AG04449 (cell line): Measurements from ENCODE around the gene SLC6A4.
"Not testable (repeated sequence)": the region's sequence is repeated elsewhere in the genome, so short reads cannot be mapped to it uniquely, and the experiment has no call there.

ENCODE experiments used
- CTCF ChIA-PET: fragments of 350-600 bp; formaldehyde crosslinking; extraction: SDS; loops from one replicate; lab custom pipeline; 2021; ENCODE audit warnings: antibody characterized with exemption; lab: Yijun Ruan, JAX
- POLR2A ChIA-PET: fragments of 400-600, 350-600 bp; formaldehyde crosslinking; extraction: SDS; loops from one replicate; lab custom pipeline; 2020; ENCODE audit warnings: antibody characterized with exemption, inconsistent platforms; lab: Yijun Ruan, JAX
- DNase-seq: peaks from one replicate; pipeline ENCODE4 v3.0.0-alpha.2; 2010; ENCODE audit warnings: low read depth, low spot score
- H3K4me3 ChIP-seq: 2 replicates; pipeline ENCODE4 v1.5.1; 2011; ENCODE audit warnings: low read depth, mild to moderate bottlenecking, control low read depth, low read length
- TF ChIP-seq, protein P1 (sequence below): IDR thresholded peaks from one replicate; pipeline ENCODE4 v1.5.1; 2011; ENCODE audit warnings: mild to moderate bottlenecking, moderate library complexity, low read length, control low read depth, inconsistent platforms; ENCODE audit not compliant: insufficient read depth; ENCODE audit errors: missing control alignments

SLC6A4 gene

DNA sequence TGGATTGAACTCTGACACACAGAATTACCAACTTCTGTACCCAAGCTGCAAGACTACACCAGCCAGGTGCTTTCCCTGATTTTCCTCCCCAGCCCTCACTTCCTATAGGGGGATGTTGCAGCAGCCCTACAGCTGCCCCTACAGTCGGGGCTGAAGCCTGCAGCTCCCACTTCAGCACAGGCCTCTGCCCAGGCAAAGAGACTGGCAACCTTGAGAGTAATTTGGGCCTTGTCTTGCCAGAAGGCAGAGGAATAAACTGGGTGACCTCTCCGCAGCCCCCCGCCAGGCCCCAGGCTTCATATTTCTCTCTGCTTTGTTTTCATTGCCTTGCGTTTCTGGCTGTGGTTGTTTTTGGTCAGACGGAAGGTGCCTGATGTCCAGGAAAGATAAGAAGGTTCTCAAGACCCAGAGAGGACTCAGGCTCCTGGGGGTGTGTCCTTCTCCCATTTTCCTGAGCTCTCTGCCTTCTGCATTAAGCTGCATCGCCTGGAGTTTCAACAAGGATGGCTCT, 32.0 kb downstream of the SLC6A4 start:
- no peak overlapping the region for H3K4me3 ChIP-seq
- CTCF ChIA-PET: no interaction called here
- TF ChIP-seq, protein P1, sequence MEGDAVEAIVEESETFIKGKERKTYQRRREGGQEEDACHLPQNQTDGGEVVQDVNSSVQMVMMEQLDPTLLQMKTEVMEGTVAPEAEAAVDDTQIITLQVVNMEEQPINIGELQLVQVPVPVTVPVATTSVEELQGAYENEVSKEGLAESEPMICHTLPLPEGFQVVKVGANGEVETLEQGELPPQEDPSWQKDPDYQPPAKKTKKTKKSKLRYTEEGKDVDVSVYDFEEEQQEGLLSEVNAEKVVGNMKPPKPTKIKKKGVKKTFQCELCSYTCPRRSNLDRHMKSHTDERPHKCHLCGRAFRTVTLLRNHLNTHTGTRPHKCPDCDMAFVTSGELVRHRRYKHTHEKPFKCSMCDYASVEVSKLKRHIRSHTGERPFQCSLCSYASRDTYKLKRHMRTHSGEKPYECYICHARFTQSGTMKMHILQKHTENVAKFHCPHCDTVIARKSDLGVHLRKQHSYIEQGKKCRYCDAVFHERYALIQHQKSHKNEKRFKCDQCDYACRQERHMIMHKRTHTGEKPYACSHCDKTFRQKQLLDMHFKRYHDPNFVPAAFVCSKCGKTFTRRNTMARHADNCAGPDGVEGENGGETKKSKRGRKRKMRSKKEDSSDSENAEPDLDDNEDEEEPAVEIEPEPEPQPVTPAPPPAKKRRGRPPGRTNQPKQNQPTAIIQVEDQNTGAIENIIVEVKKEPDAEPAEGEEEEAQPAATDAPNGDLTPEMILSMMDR: no peak
- no peak for DNase-seq
- POLR2A ChIA-PET: no interaction called here

DNA sequence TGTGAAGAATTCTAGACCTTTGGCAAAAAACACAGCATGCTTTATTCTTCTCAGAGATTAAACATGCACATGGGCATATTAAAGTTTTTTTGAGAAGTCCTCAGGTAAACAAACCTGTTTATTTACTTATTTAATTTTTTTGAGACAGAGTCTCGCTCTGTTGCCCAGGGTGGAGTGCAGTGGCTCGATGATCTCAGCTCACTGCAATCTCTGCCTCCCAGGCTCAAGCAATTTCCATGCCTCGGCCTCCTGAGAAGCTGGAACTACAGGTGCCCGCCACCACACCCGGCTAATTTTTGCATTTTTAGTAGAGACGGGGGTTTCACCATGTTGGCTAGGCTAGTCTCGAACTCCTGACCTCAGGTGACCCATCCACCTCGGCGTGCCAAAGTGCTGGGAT, 34.8 kb downstream of the SLC6A4 start:
- H3K4me3 ChIP-seq, POLR2A ChIA-PET, CTCF ChIA-PET, DNase-seq: not testable (repeated sequence)

DNA sequence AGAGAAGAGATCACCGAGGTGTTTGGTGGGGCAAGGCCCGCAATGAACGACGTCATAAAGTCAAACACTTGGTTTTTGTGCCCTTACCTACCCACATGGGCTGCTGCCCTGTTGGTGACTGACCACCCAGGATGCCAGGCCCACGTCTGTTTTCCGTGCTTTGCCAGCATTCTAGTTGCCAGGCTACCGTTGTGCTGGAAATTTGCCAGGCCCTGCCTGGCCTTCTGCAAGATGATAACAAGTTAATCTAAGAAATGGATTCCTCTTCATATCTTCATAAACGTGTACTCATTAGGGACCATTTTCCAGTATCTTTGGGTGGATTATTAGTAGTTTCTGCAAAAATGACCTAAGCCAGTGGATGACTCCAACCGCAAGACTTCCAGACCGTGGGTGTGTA, 35.4 kb downstream of the SLC6A4 start:
- TF ChIP-seq, protein P1: no peak
- no peak overlapping the region for H3K4me3 ChIP-seq
- ChIA-PET POLR2A (no interaction called here), CTCF (no interaction called here)
- DNase-seq: no peak

DNA sequence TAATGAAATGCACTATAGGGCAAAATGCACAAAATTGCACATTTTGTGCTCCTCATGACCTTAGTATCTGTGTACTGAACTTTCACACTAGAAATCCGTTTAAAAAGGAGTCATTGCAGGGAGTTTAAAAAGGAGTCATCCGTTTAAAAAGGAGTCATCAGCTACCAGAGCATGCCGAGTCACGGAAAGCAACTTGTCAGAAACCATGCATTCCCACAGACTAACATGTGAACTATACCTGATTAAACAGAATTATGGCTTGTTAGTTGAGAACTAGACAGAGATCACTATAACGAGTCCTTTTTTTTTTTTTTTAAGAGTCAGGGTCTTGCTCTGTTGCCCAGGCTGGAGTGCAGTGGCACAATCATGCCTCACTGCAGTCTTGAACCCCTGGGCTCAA, 35.9 kb downstream of the SLC6A4 start:
- TF ChIP-seq, protein P1: no peak
- DNase-seq: no peak
- POLR2A ChIA-PET: no interaction called here
- no peak overlapping the region for H3K4me3 ChIP-seq
- CTCF ChIA-PET: no interaction called here

DNA sequence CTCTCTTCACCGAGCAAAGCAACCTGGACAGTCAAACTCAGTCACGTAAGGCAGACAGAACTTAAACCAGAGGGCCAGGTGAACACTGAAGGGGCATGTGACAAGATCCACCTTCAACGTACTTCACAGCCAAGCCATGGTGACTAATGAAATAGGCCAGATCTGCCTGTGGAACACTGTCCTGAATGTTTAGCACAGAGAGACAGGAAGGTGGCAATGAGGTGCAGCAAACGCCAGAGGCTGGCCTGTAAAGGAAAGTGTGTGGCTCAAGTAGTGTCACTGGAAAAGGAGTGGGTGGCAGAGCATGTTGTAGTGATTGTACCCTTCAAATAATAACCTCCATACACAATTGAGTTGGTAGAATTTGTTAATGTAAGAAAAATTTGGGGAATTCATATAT, 38.1 kb downstream of the SLC6A4 start:
- POLR2A ChIA-PET: no interaction called here

DNA sequence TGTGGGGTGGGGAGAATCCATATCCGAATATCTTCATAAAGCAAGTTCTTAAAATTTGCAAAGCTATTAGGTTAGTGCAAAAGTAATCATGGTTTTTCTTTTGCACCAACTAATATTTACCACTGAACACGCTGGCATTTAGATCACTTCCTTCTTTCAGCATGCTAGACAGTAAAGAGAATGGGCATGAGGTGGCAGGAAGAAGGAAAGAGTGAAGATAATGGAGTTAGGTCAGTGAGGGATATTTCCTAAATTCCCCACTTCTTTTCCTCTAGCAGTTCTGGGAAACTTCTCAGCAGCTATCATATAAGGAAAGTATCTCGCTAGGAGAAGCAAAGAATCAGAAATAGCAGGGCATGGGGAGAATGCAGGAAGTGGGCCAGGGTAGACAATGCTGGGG, 39.0 kb downstream of the SLC6A4 start:
- CTCF ChIA-PET: interaction anchor here (1.2 kb wide), 1 partner anchor 71 kb away, joined by 3 read pairs; no protein-coding TSS in a partner anchor
- no peak overlapping the region for H3K4me3 ChIP-seq
- DNase-seq: no peak
- TF ChIP-seq, protein P1: no peak
- POLR2A ChIA-PET: no interaction called here

More for the DNA sequence above, 38.1 kb downstream of the SLC6A4 start:
- no peak for DNase-seq
- TF ChIP-seq, protein P1: no peak
- CTCF ChIA-PET: no interaction called here
- H3K4me3 ChIP-seq: no peak overlapping the region

DNA sequence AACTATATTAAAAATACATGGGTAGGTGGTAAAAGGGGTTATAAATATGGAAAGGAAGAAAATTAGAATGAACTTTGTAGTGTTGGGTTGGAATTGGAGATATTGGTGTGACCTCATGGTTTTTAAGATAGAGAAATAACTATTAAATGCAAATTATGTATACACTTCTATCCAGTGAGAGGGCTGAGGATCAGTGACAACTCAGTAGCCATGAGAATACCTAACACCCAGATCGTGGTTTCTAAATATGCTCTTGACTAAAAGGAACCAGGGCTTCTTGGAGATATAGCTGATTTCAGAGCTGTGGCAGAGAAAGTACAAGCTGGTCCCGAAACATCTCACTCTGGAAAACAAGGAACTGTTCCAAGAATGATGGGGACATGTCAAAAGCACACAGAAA, 44.4 kb downstream of the SLC6A4 start:
- H3K4me3 ChIP-seq: no peak overlapping the region
- TF ChIP-seq, protein P1: no peak
- POLR2A ChIA-PET: interaction anchor here (0.6 kb wide), 1 partner anchor 690 kb away, joined by 3 read pairs; no protein-coding TSS in a partner anchor
- CTCF ChIA-PET: no interaction called here
- DNase-seq: no peak
